Kidney (tissue), 14 donors: ENCODE data around the gene DAO. TPM values are rescaled to one million over a fixed set of nuclear protein-coding genes. Genes with fewer than 3 reads are reported as not detected.

ENCODE experiments used
- DNase-seq, 5 donors: peaks; one replicate each; pipeline ENCODE4 v3.0.0-alpha.2; 2013 to 2020
- FAIRE-seq: peaks from 2 replicates; lab custom pipeline; 2012; peaks lifted over from hg19 to GRCh38; lab: Jason Lieb, UNC
- H3K27ac ChIP-seq, 2 donors: one replicate each; pipeline ENCODE4 v1.7.0; 2013; ENCODE audit warnings: low read depth in 2 of 2, low read length in 2 of 2, inconsistent platforms in 1 of 2
- H3K27me3 ChIP-seq: one replicate; pipeline ENCODE4 v1.7.1; 2013; ENCODE audit warnings: low read length, inconsistent platforms; ENCODE audit not compliant: control insufficient read depth, insufficient read depth
- H3K36me3 ChIP-seq, 3 donors: one replicate each; pipeline versions ENCODE4 v1.7.0 to v1.7.1; 2013; ENCODE audit warnings: low read length in 3 of 3, control low read depth in 1 of 3, inconsistent platforms in 1 of 3; ENCODE audit not compliant: insufficient read depth in 3 of 3, control insufficient read depth in 2 of 3
- H3K4me1 ChIP-seq, 3 donors: one replicate each; pipeline versions ENCODE4 v1.7.0 to v1.7.1; 2013; ENCODE audit warnings: low read length in 3 of 3, inconsistent platforms in 1 of 3, low read depth in 1 of 3; ENCODE audit not compliant: control insufficient read depth in 2 of 3, insufficient read depth in 2 of 3
- H3K4me3 ChIP-seq, 3 donors: one replicate each; pipeline versions ENCODE4 v1.7.0 to v1.8.1; 2013; ENCODE audit warnings: low read length in 3 of 3, control low read depth in 1 of 3, inconsistent platforms in 1 of 3
- H3K9ac ChIP-seq, 3 donors: one replicate each; pipeline versions ENCODE4 v1.7.0 to v1.7.1; 2013; ENCODE audit warnings: low read length in 3 of 3, control low read depth in 1 of 3, inconsistent platforms in 1 of 3
- H3K9me3 ChIP-seq, 3 donors: one replicate each; pipeline versions ENCODE4 v1.7.0 to v1.7.1; 2013; ENCODE audit warnings: low read length in 3 of 3, control low read depth in 1 of 3, inconsistent platforms in 1 of 3; ENCODE audit not compliant: control insufficient read depth in 2 of 3, insufficient read depth in 1 of 3
- intact Hi-C: fragments of 100-400 bp; cut with DNase I; formaldehyde crosslinking; loops from one replicate; pipeline ENCODE4 v1.11.1; 2022
- polyA plus RNA-seq: library from polyadenylated mRNA; stranded (reverse); fragments of 350-450 nt; fragmentation: Illumina TruSeq; extraction: RNeasy Lipid Tissue Mini Kit (QIAGEN cat#74804); gene quantifications from one replicate; pipeline ENCODE4 v1.2.3, GENCODE V29; 2014; ENCODE audit warnings: low read depth, low replicate concordance; ENCODE audit not compliant: insufficient read depth
- total RNA-seq: library from RNA; stranded (reverse); fragmentation: NEBNext Ultra II Directional; extraction: Animal tissue kit (Norgen Biotek cat#: 25700); gene quantifications from one replicate; pipeline ENCODE4 v1.2.1, GENCODE V29; 2021
- TF ChIP-seq, protein P1 (sequence below): IDR thresholded peaks from 3 replicates; pipeline ENCODE4 v1.5.1; 2012; ENCODE audit warnings: mild to moderate bottlenecking, moderate library complexity, borderline replicate concordance; ENCODE audit not compliant: insufficient read depth; ENCODE audit errors: extremely low read depth
- donor health status: control.
- donor health status: control.
- donor health status: control.
- donor health status: control.
- donor health status: control.
- donor health status: DM: yes; HTN: yes; CAD: no.
- donor health status: Normal renal cell carcinoma (clear cell type).

The DAO gene
- total and polyA plus RNA-seq, 2 donors from 2014 or later: 0.41 to 50.4 TPM

DNA sequence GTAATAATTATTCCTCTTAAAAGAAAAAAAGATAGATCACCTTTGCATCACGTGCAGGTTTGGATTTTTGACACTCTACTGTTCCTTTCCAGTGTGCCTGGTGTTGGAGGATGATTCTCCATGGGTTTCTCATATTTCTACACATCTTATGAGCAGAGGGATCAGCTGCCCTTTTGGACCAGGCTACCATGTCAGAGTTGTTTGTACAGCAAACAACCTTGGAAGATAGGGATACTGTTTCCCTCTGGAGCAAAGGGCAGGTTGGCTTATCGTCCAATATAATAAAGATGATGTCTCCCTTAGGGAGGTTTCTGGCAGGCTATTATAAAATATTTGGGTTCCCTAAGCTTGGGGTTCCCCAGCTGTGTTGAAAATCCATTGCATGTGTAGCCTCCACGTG lies 42.1 kb downstream of the DAO start:
- no peaks in the 10 kb centered on the region for H3K9me3 ChIP-seq
- TF ChIP-seq, protein P1, sequence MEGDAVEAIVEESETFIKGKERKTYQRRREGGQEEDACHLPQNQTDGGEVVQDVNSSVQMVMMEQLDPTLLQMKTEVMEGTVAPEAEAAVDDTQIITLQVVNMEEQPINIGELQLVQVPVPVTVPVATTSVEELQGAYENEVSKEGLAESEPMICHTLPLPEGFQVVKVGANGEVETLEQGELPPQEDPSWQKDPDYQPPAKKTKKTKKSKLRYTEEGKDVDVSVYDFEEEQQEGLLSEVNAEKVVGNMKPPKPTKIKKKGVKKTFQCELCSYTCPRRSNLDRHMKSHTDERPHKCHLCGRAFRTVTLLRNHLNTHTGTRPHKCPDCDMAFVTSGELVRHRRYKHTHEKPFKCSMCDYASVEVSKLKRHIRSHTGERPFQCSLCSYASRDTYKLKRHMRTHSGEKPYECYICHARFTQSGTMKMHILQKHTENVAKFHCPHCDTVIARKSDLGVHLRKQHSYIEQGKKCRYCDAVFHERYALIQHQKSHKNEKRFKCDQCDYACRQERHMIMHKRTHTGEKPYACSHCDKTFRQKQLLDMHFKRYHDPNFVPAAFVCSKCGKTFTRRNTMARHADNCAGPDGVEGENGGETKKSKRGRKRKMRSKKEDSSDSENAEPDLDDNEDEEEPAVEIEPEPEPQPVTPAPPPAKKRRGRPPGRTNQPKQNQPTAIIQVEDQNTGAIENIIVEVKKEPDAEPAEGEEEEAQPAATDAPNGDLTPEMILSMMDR: no peak
- H3K4me1 ChIP-seq: no peaks in the 10 kb centered on the region
- FAIRE-seq (no peak), DNase-seq (no peak)
- no peaks in the 10 kb centered on the region for H3K36me3 ChIP-seq
- intact Hi-C loops: no loop called here
- H3K27me3 ChIP-seq: no peaks in the 10 kb centered on the region
- H3K9ac ChIP-seq: no peak overlapping the region
- H3K4me3 ChIP-seq: no peak overlapping the region
- no peak overlapping the region for H3K27ac ChIP-seq

DNA sequence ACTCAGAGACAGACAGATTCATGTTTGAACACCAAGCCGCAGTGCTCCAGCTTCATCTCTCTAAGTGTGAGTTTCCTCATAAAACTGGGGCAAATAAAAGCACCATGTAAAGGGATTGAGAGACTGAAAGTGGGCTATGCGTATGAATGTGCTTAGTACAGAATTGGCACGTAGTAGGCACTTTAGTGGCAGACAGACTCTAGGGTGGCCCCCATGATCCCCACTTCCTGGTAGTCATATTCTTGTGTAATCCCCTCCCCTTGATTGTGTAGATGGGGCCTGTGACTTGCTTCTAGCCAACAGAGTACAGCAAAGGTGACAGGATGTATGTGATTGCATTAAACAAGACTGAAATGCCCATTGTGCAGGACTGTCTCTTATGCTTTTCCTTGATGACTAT lies 43.0 kb downstream of the DAO start:
- Histone ChIP-seq H3K36me3 (no peaks in the 10 kb centered on the region), H3K9ac (no peak overlapping the region), H3K27me3 (no peaks in the 10 kb centered on the region), H3K4me1 (no peaks in the 10 kb centered on the region), H3K27ac (no peak overlapping the region), H3K9me3 (no peaks in the 10 kb centered on the region), H3K4me3 (no peak overlapping the region)
- FAIRE-seq: no peak
- TF ChIP-seq, protein P1: no peak
- no peak for DNase-seq
- intact Hi-C loops: no loop called here

DNA sequence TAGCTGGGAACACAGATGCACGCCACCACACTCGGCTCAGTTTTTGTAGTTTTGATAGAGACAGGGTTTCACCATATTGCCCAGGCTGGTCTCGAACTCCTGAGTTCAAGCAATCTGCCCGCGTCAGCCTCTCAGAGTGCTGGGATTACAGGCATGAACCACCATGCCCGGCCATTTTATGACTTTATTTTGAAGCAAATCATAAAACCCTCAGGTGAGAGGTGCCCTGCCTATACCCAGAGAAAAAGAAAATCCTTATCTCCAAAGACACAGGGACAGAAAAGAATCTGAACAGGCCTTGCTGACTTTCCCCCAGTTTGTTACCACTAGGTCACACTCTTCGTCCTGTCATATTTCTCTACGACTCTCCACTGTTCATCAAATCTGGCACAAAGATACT lies 48.8 kb downstream of the DAO start:
- H3K36me3 ChIP-seq: no peaks in the 10 kb centered on the region
- no peak for FAIRE-seq
- H3K27me3 ChIP-seq: no peaks in the 10 kb centered on the region
- no peaks in the 10 kb centered on the region for H3K9me3 ChIP-seq
- no peak for DNase-seq
- intact Hi-C loops: no loop called here
- no peaks in the 10 kb centered on the region for H3K4me1 ChIP-seq
- no peak overlapping the region for H3K4me3 ChIP-seq
- TF ChIP-seq, protein P1: no peak
- H3K9ac ChIP-seq: no peak overlapping the region
- H3K27ac ChIP-seq: no peak overlapping the region

DNA sequence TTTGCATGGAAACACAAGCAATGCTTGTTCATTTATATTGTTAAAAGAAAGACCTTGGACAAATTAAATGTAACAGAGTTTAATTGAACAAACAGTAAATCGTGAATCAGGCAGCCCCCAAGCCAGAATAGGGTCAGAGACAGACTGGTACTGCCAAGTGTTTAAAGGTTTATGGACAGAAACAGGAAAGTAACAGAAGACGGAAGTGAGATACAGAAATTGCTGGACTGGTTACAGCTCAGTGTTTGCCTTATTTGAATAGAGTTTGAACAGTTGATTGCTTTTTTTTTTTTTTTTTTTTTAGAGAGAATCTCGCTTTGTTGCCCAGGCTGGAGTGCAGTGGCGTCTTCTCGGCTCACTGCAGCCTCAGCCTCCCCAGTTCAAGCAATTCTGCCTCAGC lies 50.3 kb downstream of the DAO start:
- DNase-seq (no peak), FAIRE-seq (no peak)
- H3K36me3 ChIP-seq: no peaks in the 10 kb centered on the region
- H3K4me3 ChIP-seq: no peak overlapping the region
- H3K9ac ChIP-seq: no peak overlapping the region
- TF ChIP-seq, protein P1: no peak
- intact Hi-C loops: no loop called here
- H3K9me3 ChIP-seq: no peaks in the 10 kb centered on the region
- no peaks in the 10 kb centered on the region for H3K4me1 ChIP-seq
- no peak overlapping the region for H3K27ac ChIP-seq
- H3K27me3 ChIP-seq: no peaks in the 10 kb centered on the region
